ENCODE results near the gene ELMOD1.

ELMOD1 gene

GRCh38 chr11:107666911-107667613, 76.1 kb downstream of the ELMOD1 start:
- no peaks in the 10 kb centered on the region for H3K4me1 ChIP-seq (ENCODE audit: control insufficient read depth, insufficient read depth, low read length)
- H3K27ac ChIP-seq (ENCODE audit: extremely low read depth, low read depth, low read length): no peak overlapping the region
- no peak overlapping the region for H3K4me3 ChIP-seq (ENCODE audit: low read depth, low read length)
- ChIA-PET CTCF (interaction anchor here (0.7 kb wide), 1 partner anchor 90 kb away, joined by 3 read pairs; no protein-coding TSS in a partner anchor), POLR2A (interaction anchor here (0.6 kb wide), 1 partner anchor 15 kb away, joined by 3 read pairs; no protein-coding TSS in a partner anchor)
- TF ChIP-seq ZNF354C (tag by site-specific recombination; IDR thresholded peaks at IDR 0.05; ENCODE audit: borderline replicate concordance, low read depth) (no peak), ZNF544 (tag by site-specific recombination; IDR thresholded peaks at IDR 0.05) (no peak), ZNF548 (tag by site-specific recombination; IDR thresholded peaks at IDR 0.05) (no peak), ZNF169 (tag by site-specific recombination; IDR thresholded peaks at IDR 0.05) (no peak), ZBTB44 (tag by site-specific recombination; IDR thresholded peaks at IDR 0.05) (no peak), ZNF10 (tag by site-specific recombination; IDR thresholded peaks at IDR 0.05) (no peak), ZNF670 (tag by site-specific recombination; IDR thresholded peaks at IDR 0.05; ENCODE audit: low read depth) (no peak), ZNF555 (tag by site-specific recombination; conservative IDR thresholded peaks at IDR 0.05) (no peak), ZNF791 (tag by site-specific recombination; IDR thresholded peaks at IDR 0.05) (no peak), ZNF549 (tag by site-specific recombination; IDR thresholded peaks at IDR 0.05) (no peak), ZBTB10 (tag by site-specific recombination; IDR thresholded peaks at IDR 0.05) (no peak)
- H3K9me3 ChIP-seq (ENCODE audit: control insufficient read depth, insufficient read depth, low read depth, low read length): no peaks in the 10 kb centered on the region
- H3K36me3 ChIP-seq (ENCODE audit: control insufficient read depth in 2 of 2, insufficient read depth in 1 of 2, low read length in 2 of 2): no peaks in the 10 kb centered on the region

- POLR2A ChIA-PET: no interaction called here
- Histone ChIP-seq H3K36me3 (ENCODE audit: control insufficient read depth in 2 of 2, insufficient read depth in 1 of 2, low read length in 2 of 2) (no peaks in the 10 kb centered on the region), H3K4me3 (ENCODE audit: low read depth, low read length) (no peak overlapping the region), H3K4me1 (ENCODE audit: control insufficient read depth, insufficient read depth, low read length) (no peaks in the 10 kb centered on the region), H3K9me3 (ENCODE audit: control insufficient read depth, insufficient read depth, low read depth, low read length) (no peaks in the 10 kb centered on the region), H3K27ac (ENCODE audit: extremely low read depth, low read depth, low read length) (no peak overlapping the region)
- CTCF ChIA-PET: no interaction called here
- TF ChIP-seq ZNF610 (tag by site-specific recombination; IDR thresholded peaks at IDR 0.05; ENCODE audit: borderline replicate concordance) (no peak), ZNF624 (tag by site-specific recombination; IDR thresholded peaks at IDR 0.05) (no peak), TCF7L2 (IDR thresholded peaks at IDR 0.05; ENCODE audit: borderline replicate concordance, low read depth, low read length) (no peak), ZNF157 (tag by site-specific recombination; IDR thresholded peaks at IDR 0.05) (no peak), EGR2 (tag by site-specific recombination; IDR thresholded peaks at IDR 0.05; ENCODE audit: low read depth) (no peak), WT1 (tag by site-specific recombination; IDR thresholded peaks at IDR 0.05) (no peak), SETDB1 (IDR thresholded peaks at IDR 0.05; ENCODE audit: insufficient read length, low read length) (no peak), ZXDB (tag by site-specific recombination; IDR thresholded peaks at IDR 0.05) (no peak), ZBTB10 (tag by site-specific recombination; IDR thresholded peaks at IDR 0.05) (no peak), YY1 (tag by site-specific recombination; IDR thresholded peaks at IDR 0.05) (no peak), PRDM2 (tag by site-specific recombination; IDR thresholded peaks at IDR 0.05; ENCODE audit: borderline replicate concordance) (no peak)
Measured at GRCh38 chr11:107669191-107669740, 78.3 kb downstream of the ELMOD1 start.
